ENCODE data around the gene PA2G4.
"Not testable (repeated sequence)": the region's sequence is repeated elsewhere in the genome, so short reads cannot be mapped to it uniquely, and the experiment has no call there.

PA2G4 gene

DNA sequence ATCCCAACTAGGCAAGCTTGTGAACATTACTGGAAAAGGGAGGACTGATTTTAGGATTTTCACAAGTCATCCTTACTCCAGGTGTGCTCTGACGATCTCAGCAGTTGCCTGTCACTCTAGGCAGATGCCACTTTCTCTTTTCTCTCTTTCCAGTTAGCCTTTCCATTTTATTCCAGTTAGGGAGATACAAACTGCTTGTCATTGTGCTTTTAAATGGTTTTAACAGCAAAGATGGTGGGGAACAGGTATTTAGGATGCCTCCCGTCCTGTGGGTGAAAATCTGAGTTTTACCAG lies 1.2 kb downstream of the PA2G4 start:
- Mint-ChIP-seq H3K4me3 (peak overlapping the region; percentile 97), H3K27ac (peak overlapping the region; percentile 99), H3K36me3 (peaks cover 47% of the 10 kb centered on the region), H3K27me3 (peaks cover 6% of the 10 kb centered on the region), H3K4me1 (peaks cover 59% of the 10 kb centered on the region), H3K9me3 (no peaks in the 10 kb centered on the region)
- CTCF ChIA-PET = interaction anchor here (1.6 to 9.1 kb wide), 4 partner anchors 14 to 60 kb away, joined by 5 to 64 read pairs (median 24); partner anchors contain the start of genes ESYT1 and ZC3H10
- no peak for DNase-seq

DNA sequence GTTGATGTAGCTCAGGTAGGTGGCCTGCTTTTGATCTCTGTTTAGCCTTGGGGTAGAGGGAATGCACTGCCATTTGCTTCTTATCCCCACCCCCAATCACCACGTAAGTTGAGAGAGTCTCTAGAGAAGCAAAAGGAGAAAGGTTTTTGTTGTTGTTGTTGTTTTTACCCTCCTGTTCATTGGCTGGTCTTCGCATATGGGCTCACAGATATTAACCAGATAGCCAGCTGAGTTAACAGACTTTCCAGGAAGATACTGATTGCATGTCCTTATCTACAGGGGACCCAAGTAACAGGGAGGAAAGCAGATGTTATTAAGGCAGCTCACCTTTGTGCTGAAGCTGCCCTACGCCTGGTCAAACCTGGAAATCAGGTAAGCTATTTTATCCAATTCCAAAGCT lies 2.9 kb downstream of the PA2G4 start:
- Mint-ChIP-seq H3K4me3 (peak overlapping the region; percentile 25), H3K9me3 (no peaks in the 10 kb centered on the region), H3K27ac (no peak overlapping the region), H3K36me3 (peaks cover 61% of the 10 kb centered on the region), H3K4me1 (peaks cover 45% of the 10 kb centered on the region), H3K27me3 (peaks cover 6% of the 10 kb centered on the region)
- CTCF ChIA-PET = interaction anchor here (1.2 to 1.7 kb wide), 4 partner anchors 11 to 368 kb away, joined by 3 to 8 read pairs (median 5); partner anchors contain the start of gene ZC3H10
- no peak for DNase-seq

DNA sequence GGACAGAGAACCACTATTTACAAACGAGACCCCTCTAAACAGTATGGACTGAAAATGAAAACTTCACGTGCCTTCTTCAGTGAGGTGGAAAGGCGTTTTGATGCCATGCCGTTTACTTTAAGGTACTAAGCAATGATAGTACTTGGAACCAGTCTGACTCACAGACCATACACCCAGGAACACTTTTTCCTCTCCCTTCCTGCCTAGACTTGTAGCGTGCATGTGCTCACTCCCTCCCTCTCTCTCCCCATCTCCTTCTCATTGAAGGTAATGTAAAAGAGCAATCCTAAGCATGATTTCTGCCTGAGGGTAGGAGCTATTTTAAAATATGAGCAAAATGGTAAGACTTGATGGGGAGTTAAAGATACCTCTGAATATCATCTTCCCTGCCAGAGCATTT lies 6.2 kb downstream of the PA2G4 start:
- no peak overlapping the region for H3K4me3 Mint-ChIP-seq

DNA sequence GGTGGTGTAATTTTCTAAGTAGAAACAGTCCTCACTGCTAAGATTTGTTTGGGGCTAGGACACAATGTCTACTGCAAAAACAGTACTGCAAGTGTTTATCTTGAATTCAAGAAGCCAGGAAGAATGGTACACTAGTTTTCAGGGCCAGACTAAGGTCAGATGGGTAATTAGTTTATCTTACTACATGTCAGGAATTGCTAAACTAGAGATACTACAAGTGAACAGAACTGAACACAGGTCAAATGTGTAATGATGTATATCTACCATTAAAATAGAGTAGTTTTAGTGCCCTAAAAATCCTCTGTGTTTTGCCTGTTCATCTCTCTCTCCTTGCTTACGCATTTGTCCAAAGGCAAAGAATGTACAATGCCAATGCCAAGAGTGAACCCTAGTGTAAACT lies 9.7 kb downstream of the PA2G4 start:
- H3K4me3 Mint-ChIP-seq = peak overlapping the region; percentile 21
- peaks cover 62% of the 10 kb centered on the region for H3K36me3 Mint-ChIP-seq
- CTCF ChIA-PET = no interaction called here

More for the DNA sequence above, 6.2 kb downstream of the PA2G4 start:
- Mint-ChIP-seq H3K9me3 (no peaks in the 10 kb centered on the region), H3K36me3 (peaks cover 72% of the 10 kb centered on the region), H3K27me3 (no peaks in the 10 kb centered on the region), H3K27ac (no peak overlapping the region), H3K4me1 (peaks cover 36% of the 10 kb centered on the region)
- CTCF ChIA-PET = interaction anchor here (1.2 kb wide), 1 partner anchor 25 kb away, joined by 3 read pairs; no protein-coding TSS in a partner anchor
- no peak for DNase-seq

DNA sequence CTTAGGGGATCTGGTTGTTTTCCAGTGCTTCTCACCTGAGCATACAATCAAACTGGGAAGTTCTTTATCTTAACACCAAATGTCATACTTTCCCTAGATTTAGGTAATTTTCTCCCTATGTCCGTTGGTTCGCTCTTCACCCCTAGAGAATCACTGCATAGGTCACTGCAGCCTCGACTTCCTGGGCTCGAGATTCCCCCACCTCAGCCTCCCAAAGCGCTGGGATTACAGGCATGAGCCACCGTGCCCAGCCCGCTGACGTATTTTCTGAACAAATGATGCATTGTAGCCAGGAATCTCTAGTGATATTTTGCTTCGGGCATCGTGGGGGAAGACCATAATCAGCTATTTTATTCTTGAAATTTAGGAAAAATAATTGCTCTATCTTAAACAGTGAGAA lies 11.0 kb downstream of the PA2G4 start:
- Mint-ChIP-seq H3K27ac (peak overlapping the region; percentile 97), H3K36me3 (peaks cover 56% of the 10 kb centered on the region), H3K27me3 (no peaks in the 10 kb centered on the region), H3K4me1 (peaks cover 41% of the 10 kb centered on the region), H3K9me3 (no peaks in the 10 kb centered on the region), H3K4me3 (peak overlapping the region; percentile 94)
- DNase-seq = no peak
- CTCF ChIA-PET = interaction anchor here (0.7 to 1.4 kb wide), 3 partner anchors 11 to 112 kb away, joined by 3 to 6 read pairs (median 3); partner anchors contain the start of genes ESYT1 and PA2G4

More for the DNA sequence above, 9.7 kb downstream of the PA2G4 start:
- no peak for DNase-seq
- Mint-ChIP-seq H3K4me1 (peaks cover 30% of the 10 kb centered on the region), H3K9me3 (no peaks in the 10 kb centered on the region), H3K27ac (peak overlapping the region; percentile 77), H3K27me3 (no peaks in the 10 kb centered on the region)

DNA sequence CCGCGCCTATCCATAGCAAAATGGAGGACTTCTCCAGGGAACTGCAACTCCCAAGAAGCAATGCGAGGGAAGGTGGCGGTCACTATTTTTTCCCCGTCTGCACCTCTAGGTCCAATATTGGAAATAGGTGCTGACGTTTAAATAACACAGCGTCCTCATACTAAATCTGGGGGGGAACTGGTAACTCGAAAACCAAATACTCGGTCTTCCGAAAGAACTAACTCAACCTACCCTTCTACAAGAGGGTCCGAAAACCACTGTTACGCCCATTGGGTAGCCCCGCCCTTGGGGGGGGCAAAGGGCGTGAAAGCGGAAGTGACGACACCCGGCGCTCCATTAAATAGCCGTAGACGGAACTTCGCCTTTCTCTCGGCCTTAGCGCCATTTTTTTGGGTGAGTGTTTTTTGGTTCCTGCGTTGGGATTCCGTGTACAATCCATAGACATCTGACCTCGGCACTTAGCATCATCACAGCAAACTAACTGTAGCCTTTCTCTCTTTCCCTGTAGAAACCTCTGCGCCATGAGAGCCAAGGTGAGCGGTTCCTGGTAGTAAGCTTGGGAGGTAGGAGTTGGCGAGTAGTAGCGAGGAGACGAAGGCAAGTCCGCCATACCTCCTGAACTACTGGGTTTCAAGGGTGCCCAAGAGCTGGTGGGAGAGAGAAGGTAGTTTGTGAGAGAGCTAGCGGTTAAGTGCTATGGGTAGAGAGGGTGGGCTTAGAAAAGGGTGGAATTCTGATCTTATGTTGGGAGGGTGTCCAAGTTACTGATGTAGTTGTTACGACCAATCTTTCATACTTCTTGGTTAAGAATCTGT lies 12.1 kb downstream of the PA2G4 start, which contains the start of gene RPL41:
Gene RPL41, plus strand, starts transcription at position 367 of the 815 bp plus-strand sequence.
- peak; percentile 95 for DNase-seq
- H3K4me1 Mint-ChIP-seq = peaks cover 46% of the 10 kb centered on the region
- peak within 1 kb of the TSS; percentile 97 for H3K27ac Mint-ChIP-seq
- peak within 1 kb of the TSS; percentile 94 for H3K4me3 Mint-ChIP-seq
- no peaks in the 10 kb centered on the region for H3K27me3 Mint-ChIP-seq
- no peaks in the 10 kb centered on the region for H3K9me3 Mint-ChIP-seq
- peaks cover 54% of the 10 kb centered on the region for H3K36me3 Mint-ChIP-seq
- CTCF ChIA-PET = interaction anchor here (0.7 to 5.2 kb wide), 8 partner anchors 12 to 377 kb away, joined by 3 to 87 read pairs (median 12); partner anchors contain the start of genes ESYT1, PA2G4 and SMARCC2

DNA sequence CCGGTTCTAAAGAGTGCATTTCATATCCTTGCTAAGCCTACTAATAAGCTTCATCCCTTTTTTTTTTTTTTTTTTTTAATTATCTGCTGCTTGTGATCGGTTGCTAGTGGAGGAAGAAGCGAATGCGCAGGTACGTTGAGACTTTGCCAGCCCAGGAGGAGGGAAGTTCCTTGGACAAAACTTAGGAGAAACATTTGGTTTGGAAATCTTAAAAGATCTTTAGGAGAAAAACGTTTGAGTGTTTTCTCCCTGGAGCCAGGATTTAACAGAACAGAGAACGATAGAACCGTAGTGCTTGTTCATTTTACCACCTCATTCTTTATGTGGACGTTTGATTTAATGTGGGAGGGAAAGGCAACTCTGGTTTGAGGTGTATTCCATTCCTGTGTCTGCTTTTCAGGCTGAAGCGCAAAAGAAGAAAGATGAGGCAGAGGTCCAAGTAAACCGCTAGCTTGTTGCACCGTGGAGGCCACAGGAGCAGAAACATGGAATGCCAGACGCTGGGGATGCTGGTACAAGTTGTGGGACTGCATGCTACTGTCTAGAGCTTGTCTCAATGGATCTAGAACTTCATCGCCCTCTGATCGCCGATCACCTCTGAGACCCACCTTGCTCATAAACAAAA lies 12.8 kb downstream of the PA2G4 start:
- Mint-ChIP-seq H3K27ac (peak overlapping the region; percentile 97), H3K36me3 (peaks cover 50% of the 10 kb centered on the region), H3K4me3 (peak overlapping the region; percentile 94), H3K4me1 (peaks cover 46% of the 10 kb centered on the region)
- H3K27me3 Mint-ChIP-seq, DNase-seq, H3K9me3 Mint-ChIP-seq: not testable (repeated sequence)
- CTCF ChIA-PET = interaction anchor here (1.4 to 5.2 kb wide), 7 partner anchors 9 to 378 kb away, joined by 3 to 87 read pairs (median 13); partner anchors contain the start of genes ESYT1 and SMARCC2

DNA sequence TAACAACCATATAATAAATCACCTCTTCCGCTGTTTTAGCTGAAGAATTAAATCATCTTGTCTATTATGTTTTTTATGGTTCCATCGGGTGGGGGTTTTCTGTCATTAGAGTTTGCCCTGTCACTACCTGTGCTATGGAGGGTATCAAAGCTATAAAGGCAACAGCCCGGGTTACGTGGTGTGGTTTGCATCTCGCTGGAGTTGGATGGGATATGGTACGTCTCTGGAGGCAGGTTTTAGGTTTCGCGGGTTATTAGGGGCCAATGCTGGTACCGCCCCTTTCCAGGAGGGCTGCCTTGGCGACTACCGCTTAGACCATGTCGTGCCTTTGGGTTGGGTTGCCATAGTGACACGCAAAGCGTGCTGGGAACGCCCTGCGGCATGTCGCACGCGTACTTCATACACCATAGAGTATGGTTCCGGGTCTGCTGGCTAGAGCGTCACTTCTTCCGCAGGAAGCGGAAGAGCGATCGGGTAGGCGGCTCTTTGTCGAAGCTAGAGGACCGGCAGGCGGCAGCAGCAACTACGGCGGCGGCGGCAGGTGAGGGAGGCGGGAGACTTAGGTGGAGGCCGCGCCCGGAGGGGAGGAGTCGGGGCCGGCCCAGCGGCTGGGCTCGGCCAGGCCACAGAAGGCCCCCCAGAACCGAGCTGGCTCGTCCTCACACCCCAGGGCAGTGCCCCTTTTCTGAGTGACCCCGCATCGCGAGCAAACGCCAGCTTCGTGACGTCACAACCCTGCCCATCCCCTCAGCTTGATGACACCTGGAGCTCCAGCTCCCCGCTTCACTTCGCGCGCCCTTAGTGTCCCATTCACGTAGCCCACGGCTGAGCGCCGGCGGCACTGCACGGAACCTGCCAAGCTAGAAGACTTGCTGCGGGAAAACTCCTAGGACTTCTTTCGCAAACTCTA lies 13.7 kb downstream of the PA2G4 start, which contains the start of gene ZC3H10:
Gene ZC3H10, plus strand, starts transcription at position 489 of the 910 bp plus-strand sequence. CDS start 2,297 bp downstream, outside the sequence.
- Mint-ChIP-seq H3K4me3 (peak within 1 kb of the TSS; percentile 94), H3K9me3 (no peaks in the 10 kb centered on the region), H3K36me3 (peaks cover 41% of the 10 kb centered on the region), H3K4me1 (peaks cover 46% of the 10 kb centered on the region), H3K27me3 (no peaks in the 10 kb centered on the region), H3K27ac (peak within 1 kb of the TSS; percentile 97)
- CTCF ChIA-PET = interaction anchor here (0.7 to 5.2 kb wide), 21 partner anchors 8 to 379 kb away, joined by 3 to 87 read pairs (median 6); partner anchors contain the start of genes ANKRD52, ESYT1, PA2G4 and RAB5B
- DNase-seq = peak; percentile 99

DNA sequence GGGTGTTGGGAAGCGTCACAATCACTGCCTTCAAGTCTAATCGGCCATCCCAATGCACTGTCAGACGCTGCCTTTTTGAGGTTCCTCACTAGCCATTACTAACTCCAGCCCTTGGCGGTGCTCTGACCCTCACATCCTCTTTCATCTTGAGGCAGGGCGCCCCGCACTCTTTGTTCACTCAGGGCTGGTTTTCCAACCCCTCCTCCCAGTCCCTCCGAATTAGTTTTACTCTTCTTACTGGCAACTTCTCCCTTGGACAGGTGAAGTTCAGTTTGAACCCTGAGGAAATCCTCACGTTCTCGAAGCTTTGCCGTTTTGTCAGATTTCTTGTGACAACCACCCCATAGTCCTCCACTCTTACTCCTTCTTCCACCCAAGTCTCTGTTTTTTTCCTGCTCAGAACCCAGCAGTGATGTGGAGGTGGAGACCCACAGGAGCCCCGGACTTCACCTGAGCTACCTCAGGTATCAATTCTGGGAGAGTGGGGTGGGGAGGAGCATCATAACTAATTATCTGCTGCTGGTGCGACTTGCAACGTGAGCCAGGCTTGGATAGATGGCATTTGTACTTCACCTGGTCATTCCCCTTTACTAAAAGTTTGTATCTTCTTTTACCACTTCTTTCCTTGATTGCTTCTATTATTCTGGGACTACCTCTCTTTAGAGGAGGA lies 14.5 kb downstream of the PA2G4 start:
- Mint-ChIP-seq H3K36me3 (peaks cover 34% of the 10 kb centered on the region), H3K4me1 (peaks cover 48% of the 10 kb centered on the region), H3K27me3 (no peaks in the 10 kb centered on the region), H3K9me3 (no peaks in the 10 kb centered on the region), H3K27ac (peak overlapping the region; percentile 97), H3K4me3 (peak overlapping the region; percentile 94)
- CTCF ChIA-PET = interaction anchor here (0.7 to 5.2 kb wide), 20 partner anchors 7 to 345 kb away, joined by 3 to 87 read pairs (median 6); partner anchors contain the start of genes ANKRD52, ESYT1, PA2G4 and RAB5B
- DNase-seq = no peak

DNA sequence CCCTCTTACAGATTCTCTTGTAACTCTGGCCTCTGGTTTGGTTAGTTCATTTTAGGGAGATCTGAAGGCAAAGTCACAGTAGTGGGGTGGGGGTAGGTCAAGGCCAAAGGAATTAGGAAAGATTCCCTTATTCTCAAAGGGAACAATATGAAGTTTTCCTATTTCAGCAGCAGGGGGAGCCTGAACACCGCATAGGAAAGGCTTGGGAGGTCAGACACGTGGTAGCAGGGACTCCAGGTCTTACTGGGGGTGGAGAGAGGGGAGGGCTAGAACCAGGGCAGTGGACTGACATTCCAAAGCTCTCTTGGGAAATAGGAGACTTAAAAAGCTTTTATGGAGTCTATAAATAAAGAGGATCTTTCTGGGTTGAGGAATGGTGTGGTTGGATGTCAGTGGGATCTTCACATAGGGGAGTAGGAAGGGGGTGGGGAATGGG lies 15.0 kb downstream of the PA2G4 start:
- H3K9me3 Mint-ChIP-seq = no peaks in the 10 kb centered on the region
- peak; percentile 74 for DNase-seq
- CTCF ChIA-PET = interaction anchor here (0.7 to 5.2 kb wide), 18 partner anchors 9 to 227 kb away, joined by 3 to 87 read pairs (median 4); partner anchors contain the start of genes ESYT1, PA2G4, RNF41 and SMARCC2
- H3K27ac Mint-ChIP-seq = peak overlapping the region; percentile 97
- peaks cover 28% of the 10 kb centered on the region for H3K36me3 Mint-ChIP-seq
- no peaks in the 10 kb centered on the region for H3K27me3 Mint-ChIP-seq
- peaks cover 49% of the 10 kb centered on the region for H3K4me1 Mint-ChIP-seq
- peak overlapping the region; percentile 94 for H3K4me3 Mint-ChIP-seq

DNA sequence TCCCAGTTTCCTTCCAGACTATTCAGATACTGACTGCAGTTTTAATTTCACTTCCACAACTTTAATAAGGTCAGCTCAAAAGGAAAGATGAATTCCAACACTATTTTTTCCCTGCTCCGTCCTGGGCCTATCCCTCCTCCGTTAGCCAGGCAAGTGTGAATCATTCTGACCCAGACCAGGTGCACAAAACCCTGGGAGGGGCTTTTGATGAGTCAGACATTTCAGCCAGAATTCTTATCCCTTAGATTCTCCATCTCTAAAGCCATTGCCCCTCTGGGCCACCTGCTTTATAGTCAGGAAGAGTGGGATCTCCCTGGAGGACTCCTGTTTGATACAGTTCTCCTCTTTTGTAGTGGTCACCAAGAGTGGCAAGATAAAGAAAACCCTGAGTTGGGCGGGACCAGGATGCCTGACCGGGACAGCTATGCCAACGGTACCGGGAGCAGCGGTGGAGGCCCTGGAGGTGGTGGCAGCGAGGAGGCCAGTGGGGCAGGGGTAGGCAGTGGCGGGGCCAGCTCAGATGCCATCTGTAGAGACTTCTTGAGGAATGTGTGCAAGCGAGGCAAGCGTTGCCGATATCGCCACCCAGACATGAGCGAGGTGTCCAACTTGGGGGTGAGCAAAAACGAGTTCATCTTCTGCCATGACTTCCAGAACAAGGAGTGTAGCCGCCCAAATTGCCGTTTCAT lies 15.9 kb downstream of the PA2G4 start:
- CTCF ChIA-PET = interaction anchor here (0.7 to 5.2 kb wide), 17 partner anchors 8 to 230 kb away, joined by 3 to 87 read pairs (median 4); partner anchors contain the start of genes ESYT1, PA2G4, RNF41 and SMARCC2
- Mint-ChIP-seq H3K27me3 (no peaks in the 10 kb centered on the region), H3K36me3 (peaks cover 28% of the 10 kb centered on the region), H3K9me3 (no peaks in the 10 kb centered on the region), H3K27ac (no peak overlapping the region), H3K4me3 (no peak overlapping the region), H3K4me1 (peaks cover 54% of the 10 kb centered on the region)
- DNase-seq = no peak

DNA sequence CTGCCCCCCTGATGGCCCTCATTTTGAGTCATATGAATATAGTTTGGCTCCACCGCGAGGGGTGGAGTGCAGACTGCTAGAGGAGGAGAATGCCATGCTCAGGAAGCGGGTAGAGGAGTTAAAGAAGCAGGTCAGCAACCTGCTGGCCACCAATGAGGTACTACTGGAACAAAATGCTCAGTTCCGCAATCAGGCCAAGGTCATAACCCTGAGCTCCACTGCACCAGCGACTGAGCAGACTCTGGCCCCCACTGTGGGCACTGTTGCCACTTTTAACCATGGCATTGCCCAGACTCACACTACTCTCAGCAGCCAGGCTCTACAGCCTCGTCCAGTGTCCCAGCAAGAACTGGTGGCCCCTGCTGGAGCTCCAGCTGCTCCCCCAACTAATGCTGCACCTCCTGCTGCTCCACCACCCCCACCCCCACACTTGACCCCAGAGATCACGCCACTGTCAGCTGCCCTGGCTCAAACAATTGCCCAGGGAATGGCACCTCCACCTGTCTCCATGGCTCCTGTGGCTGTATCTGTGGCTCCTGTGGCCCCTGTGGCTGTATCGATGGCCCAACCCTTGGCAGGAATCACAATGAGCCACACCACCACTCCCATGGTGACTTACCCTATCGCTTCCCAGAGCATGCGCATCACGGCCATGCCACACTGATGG lies 17.0 kb downstream of the PA2G4 start:
- Mint-ChIP-seq H3K4me1 (peaks cover 60% of the 10 kb centered on the region), H3K36me3 (peaks cover 30% of the 10 kb centered on the region), H3K9me3 (no peaks in the 10 kb centered on the region), H3K27ac (no peak overlapping the region), H3K27me3 (no peaks in the 10 kb centered on the region), H3K4me3 (no peak overlapping the region)
- no peak for DNase-seq
- CTCF ChIA-PET = interaction anchor here (0.7 to 5.2 kb wide), 2 partner anchors 40 to 69 kb away, joined by 3 to 87 read pairs; partner anchors contain the start of gene SMARCC2
